Naive thymus-derived CD8-positive, alpha-beta T cell (primary cell): ENCODE measurements around the gene ONECUT1. TPM values are rescaled to one million over a fixed set of nuclear protein-coding genes. Genes with fewer than 3 reads are reported as not detected.

Source experiments
- ATAC-seq, 2 donors: fragments of 150-1000 bp; cut with Tn5 transposase in 1 of 2; sonication (Bioruptor Pico), chemical (Tn5 transposase) in 1 of 2; 1 replicate in 1 of 2; 2 replicates in 1 of 2; pipeline ENCODE4 v1.10.0; 2021; ENCODE audit warnings: mild to moderate bottlenecking in 2 of 2, moderate library complexity in 2 of 2
- POLR2A ChIA-PET: fragments of 350-600 bp; sonication (Branson Sonifier 250); formaldehyde crosslinking; loops from one replicate; lab custom pipeline; 2021; ENCODE audit warnings: antibody characterized with exemption; lab: Charles Lee
- DNase-seq, 10 donors: peaks; one replicate each; pipeline versions ENCODE4 v3.0.0 to v3.0.0-alpha.2; 2020 to 2022
- H3K27ac Mint-ChIP-seq, 10 donors: one replicate each; pipeline ENCODE4 v1.8.0; 2020 to 2022; ENCODE audit warnings: mild to moderate bottlenecking in 10 of 10, mixed read lengths in 10 of 10, moderate library complexity in 4 of 10, inconsistent platforms in 1 of 10
- H3K27me3 Mint-ChIP-seq, 5 donors: one replicate each; pipeline ENCODE4 v1.8.0; 2021 to 2022; ENCODE audit warnings: mixed read lengths in 5 of 5
- H3K36me3 Mint-ChIP-seq, 3 donors: one replicate each; pipeline ENCODE4 v1.8.0; 2020 to 2022; ENCODE audit warnings: mixed read lengths in 3 of 3, mild to moderate bottlenecking in 2 of 3, inconsistent platforms in 1 of 3
- H3K4me1 Mint-ChIP-seq, 4 donors: one replicate each; pipeline ENCODE4 v1.8.0; 2021 to 2022; ENCODE audit warnings: mixed read lengths in 4 of 4
- H3K4me3 Mint-ChIP-seq, 10 donors: one replicate each; pipeline ENCODE4 v1.8.0; 2020 to 2022; ENCODE audit warnings: mild to moderate bottlenecking in 10 of 10, mixed read lengths in 10 of 10, moderate library complexity in 6 of 10, inconsistent platforms in 1 of 10
- H3K9me3 Mint-ChIP-seq, 9 donors: one replicate each; pipeline ENCODE4 v1.8.0; 2020 to 2022; ENCODE audit warnings: mixed read lengths in 9 of 9, mild to moderate bottlenecking in 3 of 9, inconsistent platforms in 1 of 9, moderate library complexity in 1 of 9
- polyA plus RNA-seq, 3 donors: library from polyadenylated mRNA; unstranded; fragments of 300-500 nt; fragmentation: Illumina TruSeq; gene quantifications; one replicate each; pipeline ENCODE4 v1.2.3, GENCODE V29; 2021
- total RNA-seq, 8 experiments: library from RNA in 2 of 8; stranded (reverse) in 2 of 8; gene quantifications; one replicate each; pipeline ENCODE4 v1.2.3 and lab custom pipeline; 2021 to 2026

Gene ONECUT1
- total and polyA plus RNA-seq, 5 experiments from 2014 or later: not detected

DNA sequence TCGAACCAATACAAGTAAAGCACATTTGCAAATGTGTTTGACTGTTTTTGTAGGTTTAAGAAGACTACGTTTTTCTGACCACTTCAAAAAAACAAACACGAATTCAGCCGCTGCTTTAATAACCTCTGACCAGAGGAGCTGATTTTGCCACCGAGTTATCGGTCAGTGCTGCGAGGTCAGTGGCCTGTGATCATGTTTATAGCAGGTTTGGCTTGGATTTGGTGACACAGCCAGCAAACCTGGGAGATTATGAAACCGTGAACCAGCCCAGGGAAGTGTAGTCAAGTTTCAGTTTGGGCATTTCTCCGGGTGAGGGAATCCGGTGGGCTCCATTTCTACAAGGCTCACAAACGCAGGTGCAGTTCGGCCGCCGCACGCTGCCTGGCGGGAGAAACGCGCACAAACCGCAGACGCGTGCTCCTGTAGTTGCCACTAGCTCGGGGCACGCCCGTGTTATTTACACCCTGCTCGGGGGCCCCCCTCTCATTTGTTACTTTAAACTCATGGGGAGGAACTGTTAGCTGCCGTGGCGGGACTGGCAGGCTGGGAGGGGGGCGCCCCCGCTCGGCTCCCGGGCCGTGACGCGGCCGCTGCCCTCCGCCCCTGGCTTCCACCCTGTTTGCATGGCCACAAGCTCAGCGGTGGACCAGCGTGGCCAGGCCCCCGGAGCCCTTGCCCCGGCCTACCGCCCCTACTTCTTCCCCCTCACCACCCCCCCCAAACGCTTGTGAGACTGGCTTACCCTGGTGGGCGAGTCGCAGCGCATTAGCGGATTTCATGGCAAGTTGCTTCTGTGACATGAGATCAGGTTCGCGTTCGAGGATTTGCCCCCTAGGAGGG, 13.6 kb upstream of the ONECUT1 start:
- Mint-ChIP-seq H3K36me3 (peaks cover 0 to 5% (median 4%) of the 10 kb centered on the region in 3 donors), H3K4me3 (peak overlapping the region; percentile 69 to 88 (median 82)), H3K4me1 (peaks cover 9 to 30% (median 24%) of the 10 kb centered on the region in 4 donors), H3K9me3 (peaks cover 0 to 21% (median 0%) of the 10 kb centered on the region in 9 donors), H3K27me3 (peaks cover 53 to 78% (median 73%) of the 10 kb centered on the region in 5 donors), H3K27ac (no peak overlapping the region)
- peak in 1 of 2 donors; percentile 17 for ATAC-seq
- POLR2A ChIA-PET: no interaction called here
- no peak for DNase-seq

DNA sequence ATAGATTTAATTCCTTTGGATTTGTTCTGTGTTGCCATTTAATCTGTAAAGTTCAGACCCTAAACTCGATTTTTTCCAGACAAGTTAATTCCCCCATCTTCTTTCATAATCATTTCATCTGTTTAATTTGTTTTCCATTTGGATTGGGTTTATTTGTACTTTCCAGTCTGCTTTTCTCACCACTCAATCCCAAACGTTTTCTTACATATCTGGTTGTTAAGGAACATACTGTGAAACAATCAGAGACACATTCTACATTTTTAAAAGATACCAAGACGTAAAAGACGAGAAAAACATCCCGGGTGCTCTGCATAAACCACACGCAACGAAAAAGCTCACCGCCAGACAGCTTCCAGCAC, 13.0 kb upstream of the ONECUT1 start:
- Mint-ChIP-seq H3K4me3 (peak overlapping the region in 7 of 10 donors; percentile 31 to 80 (median 52)), H3K4me1 (peaks cover 11 to 33% (median 26%) of the 10 kb centered on the region in 4 donors), H3K36me3 (peaks cover 0 to 5% (median 4%) of the 10 kb centered on the region in 3 donors), H3K27me3 (peaks cover 50 to 79% (median 70%) of the 10 kb centered on the region in 5 donors), H3K9me3 (peaks cover 0 to 21% (median 0%) of the 10 kb centered on the region in 9 donors), H3K27ac (peak overlapping the region in 1 of 10 donors; percentile 8)
- DNase-seq (no peak), ATAC-seq (peak in 1 of 2 donors; percentile 35)
- POLR2A ChIA-PET: no interaction called here

GRCh38 chr15:52802110-52802509, 12.0 kb upstream of the ONECUT1 start:
- Mint-ChIP-seq H3K4me3 (no peak overlapping the region), H3K36me3 (peaks cover 0 to 8% (median 4%) of the 10 kb centered on the region in 3 donors), H3K27me3 (peaks cover 52 to 82% (median 74%) of the 10 kb centered on the region in 5 donors), H3K27ac (peak overlapping the region in 1 of 10 donors; percentile 16), H3K9me3 (peaks cover 0 to 21% (median 0%) of the 10 kb centered on the region in 9 donors), H3K4me1 (peaks cover 16 to 38% (median 32%) of the 10 kb centered on the region in 4 donors)
- POLR2A ChIA-PET: no interaction called here
- ATAC-seq (no peak), DNase-seq (no peak)

GRCh38 chr15:52801748-52802085, 11.6 kb upstream of the ONECUT1 start:
- ATAC-seq: no peak
- Mint-ChIP-seq H3K9me3 (peaks cover 0 to 25% (median 0%) of the 10 kb centered on the region in 9 donors), H3K27ac (peak overlapping the region in 1 of 10 donors; percentile 16), H3K4me3 (no peak overlapping the region), H3K27me3 (peaks cover 52 to 83% (median 74%) of the 10 kb centered on the region in 5 donors), H3K4me1 (peaks cover 18 to 42% (median 36%) of the 10 kb centered on the region in 4 donors), H3K36me3 (peaks cover 0 to 11% (median 8%) of the 10 kb centered on the region in 3 donors)
- POLR2A ChIA-PET: no interaction called here
- DNase-seq: no peak

DNA sequence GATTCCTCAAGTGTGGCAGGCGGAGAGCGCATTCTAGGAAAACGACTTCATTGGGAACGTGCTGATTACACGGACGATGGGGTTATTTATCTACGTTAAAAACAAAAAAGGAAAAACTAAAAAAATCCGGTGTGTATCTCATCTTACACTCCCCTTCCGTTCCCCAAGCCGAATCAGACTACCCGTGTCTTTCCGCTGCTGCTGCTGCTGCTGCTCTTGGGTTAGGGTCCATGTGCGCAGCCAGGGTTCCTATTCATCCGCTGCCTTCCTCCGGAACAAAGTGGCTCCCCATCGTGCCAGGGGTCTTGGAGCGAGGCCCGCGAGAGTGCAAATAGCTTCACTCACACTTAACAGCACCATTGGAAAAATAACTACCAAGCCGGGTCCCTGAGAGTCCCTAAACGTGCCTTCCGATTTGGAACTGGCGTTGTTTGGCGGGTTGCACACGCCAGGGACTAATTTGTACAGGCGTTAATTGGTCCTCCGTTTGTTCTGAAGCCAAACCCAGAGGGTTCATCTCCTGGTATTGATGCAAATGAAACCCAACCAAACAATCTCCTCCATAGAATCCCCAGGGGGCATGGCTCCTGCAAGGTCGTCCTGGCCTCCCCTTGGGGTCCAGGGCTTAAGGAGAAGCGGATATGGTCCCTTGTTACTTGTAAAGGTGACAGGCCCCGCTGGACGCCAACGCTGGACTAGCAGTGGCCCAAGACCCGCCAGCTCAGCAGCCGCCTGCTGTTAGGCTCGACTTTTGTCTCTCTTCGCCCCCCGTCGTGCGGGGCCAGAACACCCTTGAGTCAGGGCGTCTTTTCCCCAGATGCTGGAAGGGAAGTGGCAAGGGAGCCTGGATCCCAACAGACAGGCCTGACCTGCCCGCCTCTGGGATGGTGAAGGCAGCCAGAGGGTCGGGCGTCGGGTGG, 11.0 kb upstream of the ONECUT1 start:
- Mint-ChIP-seq H3K4me3 (peak overlapping the region in 7 of 10 donors; percentile 4 to 72 (median 37)), H3K27ac (peak overlapping the region in 1 of 10 donors; percentile 22), H3K4me1 (peaks cover 18 to 45% (median 32%) of the 10 kb centered on the region in 4 donors), H3K9me3 (peaks cover 0 to 27% (median 0%) of the 10 kb centered on the region in 9 donors), H3K36me3 (peaks cover 0 to 11% (median 10%) of the 10 kb centered on the region in 3 donors), H3K27me3 (peaks cover 52 to 86% (median 75%) of the 10 kb centered on the region in 5 donors)
- ATAC-seq: no peak
- POLR2A ChIA-PET: no interaction called here
- no peak for DNase-seq

GRCh38 chr15:52799145-52799811, 9.1 kb upstream of the ONECUT1 start:
- POLR2A ChIA-PET: no interaction called here
- peaks cover 0 to 27% (median 2%) of the 10 kb centered on the region in 9 donors for H3K9me3 Mint-ChIP-seq
- peaks cover 0 to 11% (median 10%) of the 10 kb centered on the region in 3 donors for H3K36me3 Mint-ChIP-seq
- H3K27me3 Mint-ChIP-seq: peaks cover 57 to 97% (median 85%) of the 10 kb centered on the region in 5 donors
- DNase-seq: peak in 1 of 10 donors; percentile 30
- peak overlapping the region in 4 of 10 donors; percentile 2 to 44 (median 24) for H3K4me3 Mint-ChIP-seq
- peaks cover 16 to 48% (median 30%) of the 10 kb centered on the region in 4 donors for H3K4me1 Mint-ChIP-seq
- no peak for ATAC-seq
- H3K27ac Mint-ChIP-seq: no peak overlapping the region

DNA sequence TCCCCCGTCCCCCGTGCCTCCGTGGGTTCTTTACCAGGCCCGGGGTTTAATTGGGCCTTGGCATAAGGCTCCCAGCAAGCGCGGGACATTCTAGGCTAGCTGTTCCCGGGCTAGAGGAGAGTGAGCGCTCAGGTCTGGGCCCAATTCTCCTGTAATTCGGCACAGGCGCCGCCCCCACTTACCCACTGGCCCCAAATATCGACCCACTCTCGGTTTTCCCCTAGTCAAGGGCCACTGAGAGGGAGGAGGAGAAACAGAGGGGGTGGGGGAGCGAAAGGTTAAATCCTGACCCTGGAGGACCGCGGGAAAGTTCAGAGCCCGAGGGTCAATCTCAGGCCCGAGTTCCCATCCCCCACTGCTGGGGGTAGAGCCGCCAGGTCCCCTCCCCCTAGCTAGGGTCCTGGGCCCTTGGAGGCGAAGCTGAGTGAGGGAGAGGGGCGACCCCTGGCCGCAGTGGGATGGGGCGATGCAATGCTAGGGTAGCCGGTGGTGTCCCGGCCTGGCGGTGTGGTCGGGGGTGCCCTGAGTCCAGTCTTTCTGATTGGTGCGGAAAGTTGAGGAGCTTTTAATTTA, 8.5 kb upstream of the ONECUT1 start:
- Mint-ChIP-seq H3K4me1 (peaks cover 16 to 44% (median 25%) of the 10 kb centered on the region in 4 donors), H3K4me3 (peak overlapping the region in 4 of 10 donors; percentile 2 to 58 (median 52)), H3K9me3 (peaks cover 0 to 27% (median 2%) of the 10 kb centered on the region in 9 donors), H3K27ac (no peak overlapping the region), H3K36me3 (peaks cover 0 to 11% (median 10%) of the 10 kb centered on the region in 3 donors), H3K27me3 (peaks cover 56 to 100% (median 89%) of the 10 kb centered on the region in 5 donors)
- ATAC-seq (no peak), DNase-seq (peak in 1 of 10 donors; percentile 54)
- POLR2A ChIA-PET: no interaction called here

DNA sequence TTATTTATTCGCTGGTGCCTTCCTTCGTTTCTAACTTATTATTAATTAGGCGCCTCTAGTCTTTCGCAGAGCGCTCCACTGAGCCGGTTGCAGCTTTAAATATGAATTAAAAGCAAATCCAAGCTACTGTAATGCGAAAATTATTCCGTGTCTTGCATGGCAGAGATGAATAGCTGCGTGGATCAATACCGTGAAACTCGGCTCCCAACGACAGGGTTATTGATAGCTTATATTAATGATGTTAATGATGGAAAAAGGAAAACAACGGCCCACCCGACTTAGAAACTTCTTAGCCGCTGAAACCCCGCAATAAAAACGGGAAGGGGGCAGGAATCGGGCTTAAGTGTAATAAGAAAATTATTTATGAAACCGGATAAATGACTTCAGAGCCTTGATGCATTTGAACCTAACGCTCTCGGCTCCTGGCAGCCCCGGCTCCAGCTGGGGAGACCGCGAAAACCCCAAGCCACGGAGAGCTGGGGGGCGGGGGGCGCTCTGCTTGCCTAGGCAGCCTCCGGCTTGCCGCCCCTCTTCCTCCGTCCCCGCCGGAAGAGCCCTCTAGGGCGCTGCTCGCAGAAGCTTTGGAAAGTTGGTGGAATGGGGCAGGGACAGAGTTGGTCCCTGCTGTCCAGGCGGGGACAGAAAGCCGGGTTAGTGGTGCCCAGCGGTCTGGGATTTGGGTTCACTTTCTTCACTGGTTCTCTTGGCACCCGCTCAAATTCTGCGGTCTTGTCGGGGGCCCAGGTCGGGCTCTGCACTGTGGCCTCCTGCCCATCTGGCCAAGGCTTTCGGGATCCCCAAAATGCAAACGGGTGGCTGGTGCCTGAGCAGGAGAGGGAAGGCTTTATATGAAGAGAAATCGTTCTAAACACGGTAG, 7.7 kb upstream of the ONECUT1 start:
- H3K9me3 Mint-ChIP-seq: peaks cover 0 to 33% (median 2%) of the 10 kb centered on the region in 9 donors
- H3K4me1 Mint-ChIP-seq: peaks cover 13 to 44% (median 22%) of the 10 kb centered on the region in 4 donors
- DNase-seq: peak in 1 of 10 donors; percentile 63
- POLR2A ChIA-PET: no interaction called here
- H3K27me3 Mint-ChIP-seq: peaks cover 55 to 100% (median 89%) of the 10 kb centered on the region in 5 donors
- H3K36me3 Mint-ChIP-seq: peaks cover 0 to 10% (median 8%) of the 10 kb centered on the region in 3 donors
- peak overlapping the region in 6 of 10 donors; percentile 14 to 58 (median 50) for H3K4me3 Mint-ChIP-seq
- ATAC-seq: peak; percentile 24 to 50
- no peak overlapping the region for H3K27ac Mint-ChIP-seq

DNA sequence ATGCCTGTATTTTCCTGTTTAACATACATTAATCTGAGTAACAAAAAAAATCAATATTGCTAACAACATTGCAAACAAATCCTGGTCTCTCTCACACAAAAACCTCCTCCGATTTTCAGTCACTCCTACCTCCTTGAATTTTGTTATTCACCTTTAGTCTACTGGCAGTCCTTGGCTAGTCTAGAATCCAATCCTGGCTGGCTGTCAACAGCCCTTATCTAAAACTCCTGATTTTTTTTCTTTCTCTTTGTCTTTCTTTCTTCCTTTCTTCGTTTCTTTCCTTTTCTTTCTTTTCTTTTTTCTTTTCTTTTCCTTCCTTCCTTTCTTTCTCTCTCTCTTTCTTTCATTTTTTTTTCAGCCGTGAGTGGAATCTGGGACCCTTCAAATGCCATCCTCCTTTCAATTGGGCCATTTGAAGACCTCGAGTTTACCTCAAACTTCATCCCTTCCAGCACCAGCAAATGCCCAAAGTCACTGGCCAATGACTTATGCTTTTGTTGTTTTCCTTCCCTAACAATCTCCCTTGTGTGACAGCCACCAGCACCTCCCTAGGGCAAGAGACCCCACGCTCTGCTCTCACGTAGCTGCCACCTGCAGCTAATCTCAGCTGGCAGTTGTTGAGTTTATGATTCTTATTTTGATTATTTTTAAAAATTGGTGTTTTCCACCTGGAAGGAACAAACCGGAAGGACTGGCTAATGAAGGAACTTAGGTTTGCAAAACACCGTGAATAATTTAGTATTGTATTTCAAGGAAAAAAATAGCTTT, 6.8 kb upstream of the ONECUT1 start:
- POLR2A ChIA-PET: no interaction called here
- peaks cover 55 to 100% (median 84%) of the 10 kb centered on the region in 5 donors for H3K27me3 Mint-ChIP-seq
- DNase-seq (no peak), ATAC-seq (no peak)
- peaks cover 0 to 30% (median 2%) of the 10 kb centered on the region in 9 donors for H3K9me3 Mint-ChIP-seq
- peaks cover 13 to 44% (median 22%) of the 10 kb centered on the region in 4 donors for H3K4me1 Mint-ChIP-seq
- peak overlapping the region in 2 of 10 donors; percentile 20 to 26 for H3K4me3 Mint-ChIP-seq
- no peak overlapping the region for H3K27ac Mint-ChIP-seq
- peaks cover 0 to 10% (median 8%) of the 10 kb centered on the region in 3 donors for H3K36me3 Mint-ChIP-seq

DNA sequence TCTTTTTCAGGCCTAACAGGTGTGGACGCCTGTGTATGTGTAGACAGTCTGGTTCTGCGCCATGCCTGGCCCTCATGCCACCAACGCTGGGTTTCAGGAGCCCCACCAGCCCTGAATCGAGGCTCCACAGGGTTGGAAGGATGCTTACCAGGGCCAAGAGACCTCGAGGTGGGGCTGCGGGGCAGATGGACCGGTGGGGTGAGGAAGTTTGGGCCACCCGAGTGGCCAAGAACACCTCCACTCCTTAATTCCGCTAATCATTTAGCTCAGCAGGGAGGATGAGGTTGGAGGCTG, 6.0 kb upstream of the ONECUT1 start:
- Mint-ChIP-seq H3K4me3 (peak overlapping the region in 1 of 10 donors; percentile 54), H3K36me3 (peaks cover 0 to 10% (median 8%) of the 10 kb centered on the region in 3 donors), H3K9me3 (peaks cover 0 to 26% (median 3%) of the 10 kb centered on the region in 9 donors), H3K27ac (no peak overlapping the region), H3K27me3 (peaks cover 55 to 99% (median 86%) of the 10 kb centered on the region in 5 donors), H3K4me1 (peaks cover 13 to 44% (median 22%) of the 10 kb centered on the region in 4 donors)
- POLR2A ChIA-PET: no interaction called here
- DNase-seq (peak in 1 of 10 donors; percentile 51), ATAC-seq (no peak)
